ENCODE results near the gene LMO7. TPM values are rescaled to one million over a fixed set of nuclear protein-coding genes. Genes with fewer than 3 reads are reported as not detected.

LMO7 gene
- total and polyA plus RNA-seq, 2 of the 4 experiments (the other 2 are of a cell fraction), result 266 to 367 TPM

DNA sequence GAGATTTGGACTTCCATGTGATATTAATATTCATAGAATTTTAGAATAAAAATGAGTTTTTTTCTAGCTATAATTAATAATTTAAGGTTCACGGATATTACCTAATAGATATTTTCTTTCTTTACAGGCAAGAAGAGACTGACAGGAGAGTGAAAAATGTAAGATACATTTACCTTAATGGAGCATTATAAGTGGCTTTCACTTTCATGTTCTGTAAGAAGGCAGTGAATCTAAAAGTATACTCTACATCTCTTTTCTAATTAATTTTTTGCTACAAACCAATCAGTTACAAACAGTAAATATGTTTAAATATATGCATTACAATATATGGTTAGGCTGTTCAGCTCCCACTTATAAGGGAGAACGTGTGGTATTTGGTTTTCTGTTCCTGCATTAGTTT lies 159.1 kb downstream of the LMO7 start:
- peaks cover 4% of the 10 kb centered on the region for H3K36me3 ChIP-seq (ENCODE audit: control insufficient read depth, insufficient read depth, low read length)
- intact Hi-C loops (cut with micrococcal nuclease), result no loop called here

More for the DNA sequence above, 159.1 kb downstream of the LMO7 start:
- TF ChIP-seq POLR2A (IDR thresholded peaks at IDR 0.05; ENCODE audit: low read depth, low read length), result no peak
- no peak for TF ChIP-seq RCOR1 (IDR thresholded peaks at IDR 0.05; ENCODE audit: insufficient replicate concordance, low read length)
- no peak for TF ChIP-seq MAFK (IDR thresholded peaks at IDR 0.05; ENCODE audit: low read depth, low read length)
- no peak for TF ChIP-seq RFX5 (IDR thresholded peaks at IDR 0.05; ENCODE audit: low read depth, low read length)
- TF ChIP-seq, protein P1, sequence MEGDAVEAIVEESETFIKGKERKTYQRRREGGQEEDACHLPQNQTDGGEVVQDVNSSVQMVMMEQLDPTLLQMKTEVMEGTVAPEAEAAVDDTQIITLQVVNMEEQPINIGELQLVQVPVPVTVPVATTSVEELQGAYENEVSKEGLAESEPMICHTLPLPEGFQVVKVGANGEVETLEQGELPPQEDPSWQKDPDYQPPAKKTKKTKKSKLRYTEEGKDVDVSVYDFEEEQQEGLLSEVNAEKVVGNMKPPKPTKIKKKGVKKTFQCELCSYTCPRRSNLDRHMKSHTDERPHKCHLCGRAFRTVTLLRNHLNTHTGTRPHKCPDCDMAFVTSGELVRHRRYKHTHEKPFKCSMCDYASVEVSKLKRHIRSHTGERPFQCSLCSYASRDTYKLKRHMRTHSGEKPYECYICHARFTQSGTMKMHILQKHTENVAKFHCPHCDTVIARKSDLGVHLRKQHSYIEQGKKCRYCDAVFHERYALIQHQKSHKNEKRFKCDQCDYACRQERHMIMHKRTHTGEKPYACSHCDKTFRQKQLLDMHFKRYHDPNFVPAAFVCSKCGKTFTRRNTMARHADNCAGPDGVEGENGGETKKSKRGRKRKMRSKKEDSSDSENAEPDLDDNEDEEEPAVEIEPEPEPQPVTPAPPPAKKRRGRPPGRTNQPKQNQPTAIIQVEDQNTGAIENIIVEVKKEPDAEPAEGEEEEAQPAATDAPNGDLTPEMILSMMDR (conservative IDR thresholded peaks at IDR 0.05; ENCODE audit: low read depth, low read length), result no peak
- TF ChIP-seq, protein P2, sequence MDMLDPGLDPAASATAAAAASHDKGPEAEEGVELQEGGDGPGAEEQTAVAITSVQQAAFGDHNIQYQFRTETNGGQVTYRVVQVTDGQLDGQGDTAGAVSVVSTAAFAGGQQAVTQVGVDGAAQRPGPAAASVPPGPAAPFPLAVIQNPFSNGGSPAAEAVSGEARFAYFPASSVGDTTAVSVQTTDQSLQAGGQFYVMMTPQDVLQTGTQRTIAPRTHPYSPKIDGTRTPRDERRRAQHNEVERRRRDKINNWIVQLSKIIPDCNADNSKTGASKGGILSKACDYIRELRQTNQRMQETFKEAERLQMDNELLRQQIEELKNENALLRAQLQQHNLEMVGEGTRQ (IDR thresholded peaks at IDR 0.05; ENCODE audit: low read depth, low read length), result no peak
- Histone ChIP-seq H3K4ac (ENCODE audit: low read depth, low read length) (no peak overlapping the region), H4K5ac (ENCODE audit: low read depth, low read length) (no peak overlapping the region; the same call in 1 of the 2 replicates), H3K9me3 (ENCODE audit: control insufficient read depth, insufficient read depth, low read length) (no peaks in the 10 kb centered on the region), H3K9me1 (ENCODE audit: insufficient read depth, low read length) (peaks cover 16% of the 10 kb centered on the region), H3K4me1 (ENCODE audit: control insufficient read depth, insufficient read depth, low read length) (peaks cover 9% of the 10 kb centered on the region), H3K79me1 (ENCODE audit: low read depth in 1 of 2, low read length in 2 of 2) (peaks cover 20 to 62% of the 10 kb centered on the region in 2 experiments), H2AK5ac (ENCODE audit: low read depth, low read length) (no peak overlapping the region), H3K18ac (ENCODE audit: low read depth, low read length) (no peak overlapping the region), H2BK15ac (ENCODE audit: low read depth, low read length) (no peak overlapping the region), H3K4me2 (ENCODE audit: low read depth, low read length) (no peak overlapping the region), H2AK9ac (replicated peaks; ENCODE audit: low read depth, low read length, poor library complexity) (no peak overlapping the region), H2BK20ac (ENCODE audit: low read depth, low read length) (no peak overlapping the region), H3K14ac (replicated peaks; ENCODE audit: low read depth, low read length) (no peak overlapping the region), H3K56ac (ENCODE audit: extremely low read depth, insufficient read depth, low read length) (no peak overlapping the region), H3K27ac (ENCODE audit: insufficient read depth, low read length) (no peak overlapping the region), H3K9ac (ENCODE audit: low read depth, low read length) (no peak overlapping the region), H2BK120ac (ENCODE audit: low read depth, low read length) (no peak overlapping the region), H4K91ac (ENCODE audit: insufficient read depth, low read depth, low read length) (no peak overlapping the region), H4K20me1 (ENCODE audit: insufficient read depth, low read length) (peaks cover 53% of the 10 kb centered on the region; the same call in 1 of the 2 replicates), H2BK5ac (ENCODE audit: low read depth, low read length, poor library complexity, severe bottlenecking) (peak overlapping the region; percentile 51), H3K4me3 (ENCODE audit: insufficient read depth, low read depth, low read length) (no peak overlapping the region), H3K23ac (ENCODE audit: low read depth, low read length) (peak overlapping the region; percentile 53; the same call in 1 of the 2 replicates), H4K8ac (ENCODE audit: low read depth in 2 of 2, low read length in 2 of 2) (no peak overlapping the region), H3K27me3 (ENCODE audit: control insufficient read depth, insufficient read depth, low read length) (no peaks in the 10 kb centered on the region), H2AFZ (replicated peaks; ENCODE audit: low read length, poor library complexity) (no peak overlapping the region)
- POLR2A ChIA-PET (ENCODE audit: unreplicated experiment), result no interaction called here
- in situ Hi-C loops (cut with MboI; ENCODE audit: low sequenced_read_pairs), result no loop called here
- WGBS, 2 experiments (ENCODE audit: extremely low coverage in 2 of 2, insufficient read length in 1 of 2), result no CpG with 5 or more reads among the region's 2 CpGs
- dilution Hi-C loops (cut with HindIII; ENCODE audit: low sequenced_read_pairs, unreplicated experiment), result no loop called here
- ATAC-seq (ENCODE audit: low read depth) (no peak), DNase-seq (no peak)
- CTCF ChIA-PET, result no interaction called here
- BruUV-seq (replicated peaks), result no TSS peak
